ENCODE results near the gene CERS6.

- TF ChIP-seq CTCF (IDR thresholded peaks at IDR 0.05) (no peak), POLR2AphosphoS5 (IDR thresholded peaks at IDR 0.05; ENCODE audit: insufficient read depth in 1 of 2, low read depth in 1 of 2) (no peak)
Observed at GRCh38 chr2:168432100-168432499, 24.0 kb upstream of the CERS6 start.
